Brain pericyte (primary cell): Measurements from ENCODE around the gene XAB2.

ENCODE experiments used
- DNase-seq: peaks from one replicate; pipeline ENCODE4 v3.0.0-alpha.2; 2012; ENCODE audit warnings: low read depth, low spot score

The XAB2 gene

GRCh38 chr19:7612282-7613274 lies 16.8 kb downstream of the XAB2 start:
- no peak for DNase-seq

GRCh38 chr19:7611541-7612279 lies 17.6 kb downstream of the XAB2 start:
- DNase-seq: no peak

GRCh38 chr19:7610491-7611240 lies 18.7 kb downstream of the XAB2 start:
- no peak for DNase-seq

GRCh38 chr19:7607874-7608560 lies 21.3 kb downstream of the XAB2 start:
- DNase-seq: no peak

GRCh38 chr19:7607212-7607873 lies 22.0 kb downstream of the XAB2 start:
- no peak for DNase-seq

- no peak for DNase-seq
Measured at GRCh38 chr19:7606289-7606688, 23.1 kb downstream of the XAB2 start.

GRCh38 chr19:7605490-7606222 lies 23.7 kb downstream of the XAB2 start:
- DNase-seq: no peak

- DNase-seq: no peak
Measured at GRCh38 chr19:7603919-7604318, 25.4 kb downstream of the XAB2 start.

GRCh38 chr19:7602935-7603497 lies 26.3 kb downstream of the XAB2 start:
- no peak for DNase-seq

- no peak for DNase-seq
Measured at GRCh38 chr19:7602240-7602934, 27.0 kb downstream of the XAB2 start.

GRCh38 chr19:7600721-7601120 lies 28.6 kb downstream of the XAB2 start:
- no peak for DNase-seq

- no peak for DNase-seq
Measured at GRCh38 chr19:7598180-7598579, 31.2 kb downstream of the XAB2 start.

GRCh38 chr19:7597689-7598088 lies 31.7 kb downstream of the XAB2 start:
- no peak for DNase-seq

- no peak for DNase-seq
Measured at GRCh38 chr19:7596211-7596937, 33.0 kb downstream of the XAB2 start.

GRCh38 chr19:7595466-7596133 lies 33.7 kb downstream of the XAB2 start, which contains the start of gene CAMSAP3:
CAMSAP3 (plus strand) TSS chr19:7595863; CDS start chr19:7596003, 140 bp downstream.
- no peak for DNase-seq

- no peak for DNase-seq
Measured at GRCh38 chr19:7590256-7590655, 39.1 kb downstream of the XAB2 start.

GRCh38 chr19:7589822-7590221 lies 39.5 kb downstream of the XAB2 start:
- no peak for DNase-seq

GRCh38 chr19:7582446-7582845 lies 46.9 kb downstream of the XAB2 start:
- no peak for DNase-seq
